NCI-H128 (cell line): Measurements from ENCODE around the gene UXS1.
"Not testable (repeated sequence)": the region's sequence is repeated elsewhere in the genome, so short reads cannot be mapped to it uniquely, and the experiment has no call there.

Experiments used
- DNase-seq: peaks from one replicate; lab custom pipeline; 2025; ENCODE audit not compliant: unreplicated experiment; lab: John Stamatoyannopoulos, UW

Gene UXS1

DNA sequence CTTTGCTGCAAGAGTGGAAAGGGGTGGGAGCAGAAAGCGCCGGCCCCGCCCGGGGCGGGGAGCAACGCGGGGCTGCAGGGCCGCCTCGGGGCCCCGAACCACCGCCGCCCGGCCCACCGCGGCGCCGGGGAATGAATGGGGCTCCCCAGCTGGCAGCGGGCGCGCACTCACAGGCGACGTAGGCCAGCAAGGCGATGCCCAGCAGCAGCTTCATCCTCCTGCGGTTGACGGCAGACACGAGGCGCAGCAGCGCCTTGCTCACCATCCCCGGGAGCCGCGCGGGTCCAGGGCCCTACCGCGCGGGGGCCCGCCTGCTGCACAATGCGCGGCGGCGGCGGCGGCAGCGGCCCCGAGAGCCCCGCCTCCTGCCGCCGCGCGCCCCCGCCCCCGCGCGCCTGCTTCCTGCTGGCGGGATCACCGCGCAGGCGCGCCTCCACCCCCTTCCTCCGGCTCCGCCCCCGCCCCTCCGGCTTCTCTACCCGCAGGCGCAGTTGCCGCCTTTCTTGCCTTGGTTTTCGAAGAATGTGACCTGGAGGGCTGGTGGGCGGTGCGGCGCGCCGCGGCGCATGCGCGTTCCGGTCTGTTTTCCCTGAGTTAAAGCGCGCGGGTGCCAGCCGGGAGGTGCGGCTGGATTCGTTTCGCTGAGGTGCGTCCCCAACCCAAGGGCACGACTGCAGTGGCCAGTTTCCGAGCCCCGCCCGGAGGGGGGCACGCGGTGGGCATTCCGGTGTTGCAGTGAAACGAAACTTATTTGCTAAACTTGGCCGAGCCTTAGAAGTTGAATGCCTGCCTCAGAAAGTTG is at the start of gene UXS1:
TSS of gene UXS1 (minus strand) at position 325 of the 802 bp plus-strand sequence. CDS start at position 265, 60 bp downstream.
- DNase-seq: peak; percentile 94

DNA sequence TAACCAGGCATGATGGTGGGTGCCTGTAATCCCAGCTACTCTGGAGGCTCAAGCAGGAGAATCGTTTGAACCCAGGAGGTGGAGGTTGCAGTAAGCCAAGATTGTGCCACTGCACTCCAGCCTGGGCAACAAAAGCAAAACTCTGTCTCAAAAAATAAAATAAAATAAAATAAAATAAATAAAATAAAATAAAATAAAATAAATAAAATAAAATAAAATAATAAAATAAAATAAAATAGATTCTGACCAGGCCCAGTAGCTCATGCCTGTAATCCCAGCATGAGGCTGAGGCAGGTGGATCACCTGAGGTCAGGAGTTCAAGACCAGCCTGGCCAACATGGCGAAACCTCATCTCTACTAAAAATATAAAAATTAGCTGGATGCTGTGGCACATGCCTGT is 45.4 kb upstream of the UXS1 start:
- DNase-seq: not testable (repeated sequence)

DNA sequence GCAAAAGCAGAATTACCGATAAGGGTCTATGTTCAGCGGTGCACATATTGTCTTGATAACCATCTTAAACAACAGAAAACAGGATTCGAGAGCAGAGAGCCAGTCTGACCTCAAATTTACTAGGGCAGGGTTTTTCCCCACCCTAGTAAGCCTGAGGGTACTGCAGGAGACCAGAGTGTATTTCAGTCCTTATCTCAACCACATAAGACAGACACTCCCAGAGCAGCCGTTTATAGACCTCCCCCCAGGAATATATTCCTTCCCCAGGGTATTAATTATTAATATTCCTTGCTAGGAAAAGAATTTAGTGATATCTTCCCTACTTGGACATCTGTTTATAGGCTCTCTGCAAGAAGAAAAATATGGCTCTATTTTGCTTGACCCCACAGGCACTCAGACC is 41.3 kb upstream of the UXS1 start:
- not testable (repeated sequence) for DNase-seq

DNA sequence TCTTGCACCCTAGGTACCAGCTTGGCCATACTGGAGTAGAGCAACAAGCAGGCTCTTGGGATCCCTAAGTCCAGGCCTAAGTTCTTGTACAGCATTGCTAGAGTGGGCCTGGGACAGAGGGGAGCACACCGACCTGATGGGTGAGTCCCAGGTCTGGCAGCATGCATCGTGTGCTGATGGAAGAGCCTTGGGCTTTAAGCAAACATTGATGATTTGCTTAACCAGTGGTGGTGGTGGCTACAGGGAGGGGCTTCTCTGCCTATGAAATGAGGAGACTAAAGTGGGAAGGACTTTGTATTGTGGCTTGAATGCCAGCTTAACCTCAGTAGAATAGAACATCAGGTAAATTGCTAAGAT is 39.2 kb upstream of the UXS1 start:
- DNase-seq: no peak

DNA sequence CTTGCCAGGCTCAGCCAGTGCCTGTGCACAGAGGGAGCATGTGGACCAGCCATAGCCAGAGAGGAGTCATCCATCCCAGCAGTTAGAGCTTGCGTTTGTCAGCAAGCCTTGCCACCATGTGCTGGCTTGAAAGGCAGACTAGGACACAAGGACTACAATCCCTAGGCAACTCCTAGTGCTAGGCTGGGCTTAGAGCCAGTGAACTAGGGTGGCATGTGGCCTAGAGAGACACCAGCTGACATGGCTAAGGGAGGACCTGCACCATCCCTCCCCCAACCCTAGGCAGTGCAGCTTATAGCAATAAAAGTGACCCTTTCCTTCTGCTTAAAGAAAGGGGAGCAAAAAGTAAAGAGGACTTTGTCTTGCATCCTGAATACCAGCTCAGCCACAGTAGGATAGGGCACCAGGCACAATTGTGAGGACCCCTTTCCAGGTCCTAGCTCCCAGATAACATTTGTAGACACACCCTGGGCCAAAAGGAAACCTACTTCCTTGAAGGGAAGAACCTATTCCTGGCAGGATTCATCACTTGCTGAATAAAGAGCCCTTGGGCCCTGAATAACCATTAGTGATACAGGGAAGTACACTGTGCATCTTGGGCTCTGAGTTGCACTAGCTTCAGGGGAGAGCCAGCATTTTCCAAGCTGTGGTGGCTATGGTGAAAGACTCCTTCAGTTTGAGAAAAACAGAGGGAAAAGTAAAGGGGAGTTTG is 38.7 kb upstream of the UXS1 start:
- DNase-seq: no peak

DNA sequence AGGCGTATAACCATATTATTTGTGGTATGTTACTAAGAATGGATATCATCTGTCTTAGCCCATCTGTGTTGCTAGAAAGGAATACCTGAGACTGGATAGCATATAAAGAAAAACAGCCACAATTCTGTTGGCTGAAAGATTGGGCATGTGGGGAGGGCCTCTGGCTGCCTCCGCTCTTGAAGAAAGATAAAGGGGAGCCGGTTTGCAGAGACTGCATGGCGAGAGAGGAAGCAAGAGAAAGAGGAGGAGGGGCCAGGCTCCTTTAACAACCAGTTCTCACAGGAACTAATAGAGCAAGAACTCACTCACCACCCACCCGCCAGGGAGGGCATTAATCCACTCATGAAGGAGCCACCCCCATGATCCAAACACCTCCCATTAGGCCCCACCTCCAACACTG is 29.2 kb upstream of the UXS1 start:
- no peak for DNase-seq

DNA sequence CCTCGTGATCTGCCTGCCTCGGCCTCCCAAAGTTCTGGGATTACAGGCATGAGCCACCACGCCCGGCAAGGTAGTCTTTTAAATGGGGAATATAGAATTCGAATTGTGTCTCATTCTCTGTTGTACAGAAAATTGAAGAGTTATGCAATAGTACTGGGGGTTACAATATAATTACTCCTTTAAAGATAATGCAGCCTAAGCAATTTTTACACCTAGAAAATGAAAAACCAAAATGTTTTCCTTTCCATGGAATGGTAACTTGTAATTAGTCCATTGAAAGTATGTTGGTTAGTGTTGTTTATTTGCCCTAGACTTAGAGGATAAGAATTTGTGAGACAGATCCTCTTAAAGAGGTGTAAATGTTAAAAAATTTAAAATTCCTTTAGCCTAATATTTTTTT is 28.0 kb upstream of the UXS1 start:
- DNase-seq: not testable (repeated sequence)

DNA sequence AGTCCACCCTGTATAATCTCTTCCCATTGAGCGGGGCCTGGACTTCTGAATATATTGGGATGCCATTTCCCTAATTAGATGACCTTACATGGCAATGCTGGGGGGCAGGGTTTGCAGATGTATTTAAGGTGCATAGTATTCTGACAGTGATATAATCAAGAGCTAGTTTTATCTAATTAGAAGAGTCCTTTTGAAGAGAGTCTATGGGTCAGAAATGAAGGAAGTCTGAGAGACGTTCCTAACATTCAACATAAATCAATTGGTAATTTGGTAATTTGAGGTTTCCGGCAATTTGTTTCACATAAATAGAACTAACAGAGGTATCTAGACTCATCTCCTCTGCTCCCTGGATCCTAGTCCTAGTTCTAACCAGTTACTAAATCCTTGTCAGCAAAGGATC is 25.7 kb upstream of the UXS1 start:
- no peak for DNase-seq

DNA sequence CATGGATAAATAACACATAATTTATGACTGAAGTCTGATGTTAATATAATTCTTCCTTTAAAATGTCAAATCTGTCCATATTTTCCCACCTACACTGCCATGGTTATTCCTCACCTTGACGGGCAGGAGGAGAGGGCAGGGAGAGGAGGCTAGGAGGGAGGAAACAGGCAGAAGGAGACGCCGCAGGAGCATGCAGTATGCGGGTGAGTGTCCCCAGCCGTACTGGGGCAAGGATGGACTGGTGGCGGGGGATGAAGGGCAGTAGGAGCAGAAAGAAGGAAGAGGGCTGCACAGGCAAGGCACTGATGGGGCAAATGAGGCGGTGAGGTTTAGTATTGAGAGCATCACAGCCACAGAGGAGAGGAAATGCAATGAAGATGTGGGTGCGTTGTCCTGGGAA is 25.1 kb upstream of the UXS1 start:
- DNase-seq: not testable (repeated sequence)

DNA sequence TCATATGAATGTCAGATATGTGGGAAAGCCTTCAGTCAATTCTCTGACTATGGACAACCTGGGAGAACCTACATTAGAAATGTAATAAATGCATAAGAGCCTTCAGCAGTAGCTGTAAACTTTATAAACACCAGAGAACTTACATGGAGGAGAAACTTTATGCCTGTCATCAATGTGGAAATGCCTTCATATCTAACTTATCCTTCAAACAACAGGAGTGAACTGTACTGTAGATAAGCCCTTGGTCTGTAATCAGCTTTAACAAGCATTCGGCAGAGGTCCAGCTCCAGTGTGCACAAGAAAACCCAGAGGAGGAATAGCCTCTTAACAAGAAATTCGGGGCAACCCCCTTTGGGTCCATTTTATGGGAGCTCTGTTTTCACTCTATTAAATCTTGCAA is 14.8 kb upstream of the UXS1 start:
- DNase-seq: no peak

DNA sequence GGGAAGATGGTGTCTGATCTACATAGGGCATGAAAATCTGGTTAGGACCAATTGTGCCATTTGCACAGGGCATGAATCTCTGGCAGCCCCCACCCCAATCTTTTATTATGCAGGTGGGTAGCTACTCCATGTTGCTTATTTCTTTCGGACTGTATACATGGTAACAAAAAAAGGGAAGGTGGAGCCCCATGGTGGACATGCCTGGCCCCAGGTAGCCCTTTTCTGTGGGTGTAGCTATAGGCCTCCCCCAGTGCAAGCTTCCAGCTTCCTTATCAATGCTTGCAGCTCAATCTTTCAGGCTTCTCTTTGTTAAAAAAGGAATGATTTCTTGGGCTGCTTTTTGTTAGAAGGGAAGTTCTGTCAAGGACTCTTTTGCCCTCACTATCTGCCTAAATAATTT is 14.3 kb upstream of the UXS1 start:
- no peak for DNase-seq

DNA sequence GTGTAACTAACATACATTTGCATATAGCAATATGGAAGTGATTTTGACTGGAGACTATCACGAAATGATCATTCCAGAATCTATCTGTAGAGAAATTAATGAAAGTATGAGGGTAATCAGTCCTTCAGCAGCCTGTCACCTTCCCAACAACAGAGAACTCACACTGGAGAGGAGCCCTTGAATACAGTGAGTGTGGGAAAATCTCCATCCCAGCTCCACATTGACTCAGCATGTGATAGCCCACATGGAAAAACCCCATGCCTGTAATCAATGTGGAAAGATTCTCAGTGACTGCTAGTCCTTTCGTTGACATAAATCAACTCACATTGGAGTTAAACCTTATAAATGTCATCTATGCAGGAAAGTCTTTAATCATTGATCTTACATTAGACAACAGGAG is 13.1 kb upstream of the UXS1 start:
- no peak for DNase-seq

DNA sequence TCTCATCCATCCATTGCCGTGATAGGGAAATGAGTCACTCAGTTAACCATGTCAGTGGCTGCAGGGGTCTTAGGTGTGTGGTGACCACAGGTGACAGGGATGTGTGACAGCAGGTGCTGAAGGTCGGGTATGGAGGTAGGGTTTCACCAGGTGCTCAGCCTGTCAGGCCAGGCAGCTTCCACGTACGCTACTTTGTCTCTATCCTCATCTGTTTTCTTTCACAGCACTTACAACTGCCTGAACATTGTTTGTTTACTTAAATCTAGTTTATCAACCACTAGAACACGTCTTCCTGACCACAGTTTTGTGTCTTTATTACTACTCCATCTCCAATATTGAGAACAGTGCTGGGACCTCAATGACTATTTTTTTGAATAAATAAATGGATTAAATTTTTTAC is 11.4 kb upstream of the UXS1 start:
- DNase-seq: no peak

DNA sequence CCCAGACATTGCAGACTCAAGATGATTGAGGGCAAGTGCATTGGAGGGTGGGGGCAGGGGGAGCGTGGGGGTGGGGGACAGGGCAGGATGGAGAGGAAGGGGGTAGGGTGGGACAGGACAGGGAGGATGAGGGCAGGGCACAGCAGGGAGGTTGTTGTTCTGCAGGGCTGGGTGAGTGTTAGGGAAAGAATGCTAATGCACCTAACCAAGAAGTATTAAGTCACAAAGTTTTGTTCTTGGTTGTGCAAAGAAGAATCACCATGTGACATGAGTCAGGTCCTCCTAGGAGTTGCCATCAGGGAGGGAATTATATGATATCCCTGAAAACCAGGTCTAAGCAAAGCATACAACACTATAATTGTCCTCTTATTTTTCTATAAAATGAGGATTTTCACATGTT is 10.4 kb upstream of the UXS1 start:
- DNase-seq: not testable (repeated sequence)

DNA sequence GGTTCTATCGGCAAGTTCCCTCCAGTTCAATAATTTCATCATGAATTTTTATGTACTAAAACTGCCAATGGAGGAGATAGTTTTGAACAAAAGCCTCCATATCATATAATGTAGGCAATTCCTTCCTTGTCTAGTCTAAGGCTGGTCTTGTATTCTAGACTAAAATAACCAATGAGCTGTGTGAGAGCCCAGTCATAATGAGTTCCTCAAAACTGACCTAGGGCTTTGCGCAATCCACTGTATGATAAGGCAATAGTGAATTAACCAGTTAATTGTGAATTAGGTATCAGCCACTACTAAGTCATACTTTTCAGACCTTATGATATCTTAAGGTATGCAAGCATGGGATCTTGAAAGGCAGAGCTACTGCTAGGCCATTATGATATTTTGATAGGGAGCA is 7.6 kb upstream of the UXS1 start:
- no peak for DNase-seq

DNA sequence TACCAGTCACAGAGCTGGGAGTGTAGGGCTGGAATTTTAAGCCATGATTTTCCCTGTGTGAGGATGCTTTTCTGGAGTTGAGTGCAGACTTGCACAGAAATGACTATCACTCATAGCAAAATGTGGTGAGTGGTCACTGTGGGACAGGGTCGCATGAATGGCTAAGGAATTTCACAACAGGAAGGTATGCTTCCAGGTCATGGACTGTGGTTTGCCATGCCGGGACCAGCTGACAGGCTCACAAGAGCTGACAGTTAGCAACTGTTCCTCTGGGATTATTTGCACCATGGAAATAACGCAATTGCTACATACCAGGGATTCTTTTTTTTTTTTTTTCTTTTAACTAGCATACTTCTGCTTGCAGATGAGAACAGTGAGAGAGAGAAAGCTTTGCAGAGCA is 3.8 kb upstream of the UXS1 start:
- no peak for DNase-seq

DNA sequence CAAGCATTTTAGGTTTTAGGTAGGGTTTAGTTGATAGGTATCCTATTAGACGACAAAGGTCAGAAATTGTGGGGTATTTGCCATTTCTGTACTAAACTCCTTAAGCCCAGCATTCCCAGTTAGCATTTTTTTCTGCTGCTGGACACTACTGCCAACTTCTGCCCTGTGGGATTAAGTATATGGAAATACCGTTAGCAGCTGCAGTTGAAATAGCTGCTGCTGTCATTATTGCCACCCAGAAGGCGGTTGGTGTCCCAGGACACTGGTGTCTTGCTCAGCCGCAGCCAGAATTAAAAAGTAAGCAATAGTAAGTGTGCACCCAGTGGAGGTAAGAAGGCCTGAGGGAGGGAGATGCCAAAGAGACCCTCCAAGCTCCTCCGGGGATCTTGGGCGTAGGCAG is 1.9 kb upstream of the UXS1 start:
- DNase-seq: no peak

DNA sequence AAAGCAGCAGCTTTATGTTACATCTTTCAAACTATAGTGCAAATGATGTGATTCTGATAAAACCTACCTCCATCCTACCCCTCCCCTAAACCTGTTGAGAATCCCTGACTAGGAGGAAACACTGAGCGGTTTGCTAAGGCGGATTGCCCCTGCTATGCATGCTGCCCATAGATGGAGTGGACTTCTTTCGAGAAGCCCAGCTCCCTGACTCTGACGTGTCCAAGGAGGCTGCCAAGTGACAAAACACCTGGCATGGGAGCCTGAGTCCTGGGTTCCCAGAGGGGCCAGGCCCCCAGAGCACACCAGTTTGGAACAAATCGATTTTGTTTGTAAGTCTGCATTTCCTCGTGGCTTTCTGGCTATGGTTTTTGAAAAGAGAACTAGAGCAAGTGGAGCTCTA is 1.4 kb upstream of the UXS1 start:
- no peak for DNase-seq

DNA sequence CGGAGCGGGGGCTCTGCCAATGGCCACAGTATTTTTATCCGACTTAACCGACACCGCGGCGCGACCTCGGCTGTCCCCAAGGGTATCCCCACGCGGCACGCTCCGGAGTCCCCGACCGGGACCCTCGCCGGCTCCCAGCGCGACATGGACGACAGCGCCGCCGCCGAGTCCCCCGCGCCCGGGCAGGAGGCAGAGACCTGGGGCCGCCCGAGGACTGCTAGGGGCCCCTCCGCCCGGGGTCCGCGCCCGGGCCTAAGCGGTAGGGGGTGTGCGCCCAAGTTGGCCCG is 468 bp downstream of the UXS1 start:
- DNase-seq: no peak

DNA sequence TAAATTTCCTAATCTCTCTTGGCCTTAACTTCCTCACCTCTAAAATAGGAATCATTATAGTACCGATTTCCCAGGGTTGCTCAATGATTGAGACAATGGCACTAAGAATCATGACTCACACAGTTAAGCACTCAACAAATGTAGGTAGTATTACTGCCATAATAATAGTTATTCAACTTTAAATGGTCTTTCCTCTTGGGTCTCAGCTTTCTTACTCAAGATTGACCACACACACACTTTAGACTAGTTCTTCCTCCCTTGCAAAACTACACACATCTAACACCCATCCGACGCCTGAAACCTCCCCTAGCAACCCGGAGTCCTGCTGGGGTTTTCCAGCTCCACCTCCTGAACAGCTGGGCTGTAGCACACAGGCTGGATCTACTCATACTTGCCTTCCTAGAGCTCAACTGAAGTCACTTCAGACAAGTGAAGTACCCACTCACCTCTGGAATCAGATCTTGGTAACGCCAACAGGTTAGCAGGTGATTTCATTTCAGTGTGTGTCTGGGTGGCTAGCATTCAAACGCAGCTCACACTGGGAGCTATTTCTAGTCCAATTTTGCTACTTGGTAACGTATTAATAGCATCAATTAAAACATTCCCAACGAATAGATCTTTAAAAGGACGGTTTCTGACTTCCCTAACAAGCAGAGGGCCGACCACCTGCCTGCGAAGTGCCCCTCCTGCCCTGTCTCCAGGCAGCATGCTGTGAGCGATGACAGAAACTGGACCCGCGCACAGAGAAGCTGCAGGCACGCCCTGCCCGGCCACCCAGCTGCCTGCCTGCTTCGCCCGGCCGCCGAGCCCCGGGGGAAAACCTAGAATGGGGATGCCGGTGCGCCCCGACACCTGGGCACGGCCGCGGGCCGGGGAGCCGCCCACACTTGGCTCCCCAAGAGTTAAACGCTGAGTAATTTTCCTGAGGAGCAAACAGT is 1.1 kb downstream of the UXS1 start:
- peak; percentile 58 for DNase-seq

DNA sequence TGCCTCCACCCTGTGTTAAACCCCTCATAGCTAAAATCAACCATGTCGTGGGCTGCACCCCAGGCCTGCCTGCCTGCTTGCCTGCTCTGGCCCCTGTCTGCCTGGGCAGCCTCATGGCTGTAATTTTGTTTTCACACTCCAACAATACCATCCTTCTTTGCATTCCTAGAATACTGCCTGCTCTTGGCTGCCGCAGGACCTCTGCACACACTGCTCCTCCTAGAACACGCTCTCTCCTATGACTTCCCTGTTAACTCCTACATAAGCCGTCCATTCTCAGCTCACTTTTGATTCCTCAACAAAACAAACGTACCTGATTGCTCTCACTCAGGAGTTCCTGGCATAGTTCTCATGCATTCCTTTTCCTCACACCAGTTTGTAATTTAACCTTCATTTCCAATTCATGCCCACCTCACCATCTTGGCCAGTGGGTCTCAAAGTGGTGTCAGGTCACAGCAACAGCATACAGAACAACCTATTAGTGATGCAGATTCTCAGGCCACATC is 2.5 kb downstream of the UXS1 start:
- no peak for DNase-seq
